PC-9 (cell line): ENCODE data around the gene GATAD2B.

Experiments
- EZH2 ChIP-seq: fragments of 200-600 bp; sonication (generic); IDR thresholded peaks from 2 replicates; pipeline ENCODE4 v1.8.0; 2017; ENCODE audit warnings: antibody characterized with exemption, low read depth
- TF ChIP-seq, protein P1 (sequence below): fragments of 200-600 bp; sonication (generic); conservative IDR thresholded peaks from 2 replicates; pipeline ENCODE4 v1.6.1; 2017; ENCODE audit warnings: mixed run types, antibody characterized with exemption, mild to moderate bottlenecking, moderate library complexity

DNA sequence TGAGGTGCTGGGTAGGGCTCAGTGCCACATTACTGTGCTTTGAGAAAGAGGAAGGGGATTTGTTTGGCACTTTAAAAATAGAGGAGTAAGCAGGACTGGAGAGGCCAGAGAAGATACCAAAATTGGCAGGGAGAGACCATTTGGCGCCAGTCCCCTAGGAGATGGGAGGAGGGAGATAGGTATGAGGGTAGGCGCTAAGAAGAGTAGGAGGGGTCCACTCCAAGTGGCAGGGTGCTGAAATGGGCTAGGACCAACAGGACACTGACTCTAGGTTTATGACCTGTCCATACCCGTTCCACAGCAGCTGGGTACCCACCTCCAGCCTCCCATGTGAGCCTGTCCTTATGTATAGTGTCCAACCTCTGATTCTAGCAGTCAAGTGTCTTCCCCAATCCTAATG, 36.7 kb upstream of the GATAD2B start:
- TF ChIP-seq, protein P1, sequence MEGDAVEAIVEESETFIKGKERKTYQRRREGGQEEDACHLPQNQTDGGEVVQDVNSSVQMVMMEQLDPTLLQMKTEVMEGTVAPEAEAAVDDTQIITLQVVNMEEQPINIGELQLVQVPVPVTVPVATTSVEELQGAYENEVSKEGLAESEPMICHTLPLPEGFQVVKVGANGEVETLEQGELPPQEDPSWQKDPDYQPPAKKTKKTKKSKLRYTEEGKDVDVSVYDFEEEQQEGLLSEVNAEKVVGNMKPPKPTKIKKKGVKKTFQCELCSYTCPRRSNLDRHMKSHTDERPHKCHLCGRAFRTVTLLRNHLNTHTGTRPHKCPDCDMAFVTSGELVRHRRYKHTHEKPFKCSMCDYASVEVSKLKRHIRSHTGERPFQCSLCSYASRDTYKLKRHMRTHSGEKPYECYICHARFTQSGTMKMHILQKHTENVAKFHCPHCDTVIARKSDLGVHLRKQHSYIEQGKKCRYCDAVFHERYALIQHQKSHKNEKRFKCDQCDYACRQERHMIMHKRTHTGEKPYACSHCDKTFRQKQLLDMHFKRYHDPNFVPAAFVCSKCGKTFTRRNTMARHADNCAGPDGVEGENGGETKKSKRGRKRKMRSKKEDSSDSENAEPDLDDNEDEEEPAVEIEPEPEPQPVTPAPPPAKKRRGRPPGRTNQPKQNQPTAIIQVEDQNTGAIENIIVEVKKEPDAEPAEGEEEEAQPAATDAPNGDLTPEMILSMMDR = no peak
- TF ChIP-seq EZH2 = no peak
